Measurements from ENCODE around the gene PAX5.
A peak's percentile ranks its signal among the peaks of the same experiment; 100 is the strongest.

Gene PAX5

DNA sequence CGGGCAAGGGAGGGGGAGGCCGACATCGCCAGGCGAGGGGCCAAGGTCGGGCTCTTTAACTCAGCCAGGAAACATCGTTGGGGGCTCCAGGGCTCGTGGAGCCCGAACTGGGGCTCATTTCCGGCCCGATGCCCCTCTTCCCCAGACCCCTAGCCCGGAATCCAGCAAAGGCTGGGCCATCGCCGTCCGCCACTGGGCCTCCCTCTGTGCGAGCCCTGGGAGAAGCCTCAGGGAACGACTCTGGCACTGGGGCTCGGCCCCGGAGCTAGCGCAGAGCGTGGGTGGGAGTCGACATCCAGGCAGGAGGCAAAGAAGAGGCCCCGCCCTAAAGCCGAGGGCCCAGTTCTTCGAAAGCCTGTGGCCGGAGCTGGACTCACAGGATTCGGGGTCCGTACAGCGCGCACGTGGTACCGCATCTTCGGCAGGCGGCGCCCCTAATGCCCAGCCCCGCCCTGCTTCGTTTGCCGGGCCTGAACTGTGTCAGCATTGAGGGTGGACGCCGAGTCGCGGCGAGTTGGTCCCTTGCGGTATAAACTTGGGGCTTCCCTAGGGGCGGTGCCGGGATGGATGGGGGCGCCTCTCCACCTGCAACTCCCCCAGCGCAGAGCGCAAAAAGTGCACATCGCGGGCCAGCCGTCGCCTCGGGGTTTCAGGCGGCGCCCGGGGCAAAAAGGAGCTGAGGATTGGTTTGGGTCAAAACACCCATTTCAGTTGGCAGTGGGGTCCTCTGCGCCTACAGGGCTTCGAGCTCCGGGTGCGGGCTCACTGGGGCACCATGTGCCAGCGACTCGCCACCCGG, 3.6 kb upstream of the PAX5 start:
- DNase-seq (ENCODE audit: low read depth, low spot score): no peak

DNA sequence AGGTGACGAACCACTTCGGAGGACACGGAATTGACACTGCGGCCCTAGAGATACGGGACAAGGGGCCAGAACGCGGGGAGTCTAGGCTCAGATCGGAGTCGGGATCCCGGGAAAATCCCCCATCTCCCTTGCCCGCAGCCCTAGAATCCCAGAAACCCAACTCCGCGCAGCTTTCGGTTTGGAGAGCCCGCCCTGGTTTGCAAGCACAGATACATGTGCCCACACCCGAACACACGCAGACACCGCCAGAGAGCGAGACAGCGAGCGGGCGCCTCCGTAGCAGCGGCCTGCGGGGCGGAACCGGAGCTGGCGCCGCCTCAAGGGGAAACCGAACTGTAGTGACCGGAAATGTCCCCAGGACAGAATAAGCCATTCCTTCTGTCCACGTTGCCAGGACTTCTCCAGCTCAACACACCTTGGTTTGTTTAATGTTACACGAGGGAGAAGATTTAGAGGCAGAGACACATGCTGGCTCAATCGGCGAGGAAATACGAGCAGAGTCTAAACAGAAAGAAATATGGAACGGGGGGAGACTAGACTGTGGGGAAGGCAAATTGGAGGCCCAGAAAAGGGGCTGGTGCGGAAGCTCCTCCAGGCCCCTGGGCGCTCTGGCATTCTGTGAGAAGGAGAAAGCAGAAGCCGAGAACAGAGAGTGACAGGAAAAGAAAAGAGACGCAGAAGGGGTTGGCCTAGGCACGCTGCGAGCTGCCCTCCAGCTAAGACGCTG, 2.9 kb upstream of the PAX5 start:
- no peak for DNase-seq (ENCODE audit: low read depth, low spot score)

DNA sequence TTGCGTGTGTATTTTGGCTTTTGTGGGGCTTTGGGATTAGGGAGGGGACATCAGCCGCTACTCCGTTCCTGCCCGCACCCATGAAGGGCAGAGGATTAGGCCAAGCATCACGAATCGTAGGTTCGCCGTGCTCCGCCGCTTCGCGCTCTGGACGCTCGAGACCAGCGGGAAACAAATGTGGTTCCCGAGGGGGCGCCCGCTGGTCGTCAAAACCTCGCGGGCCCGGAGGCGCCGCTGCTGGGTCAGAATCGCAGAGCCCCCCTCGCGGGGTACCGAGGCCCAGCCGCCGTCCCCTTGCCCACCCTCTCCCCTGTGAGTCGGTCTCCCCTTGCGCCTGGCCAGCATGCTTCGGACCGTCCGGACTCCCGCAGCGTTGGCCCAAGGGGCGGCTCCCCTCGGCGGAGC, 2.3 kb upstream of the PAX5 start:
- no peak for DNase-seq (ENCODE audit: low read depth, low spot score)

DNA sequence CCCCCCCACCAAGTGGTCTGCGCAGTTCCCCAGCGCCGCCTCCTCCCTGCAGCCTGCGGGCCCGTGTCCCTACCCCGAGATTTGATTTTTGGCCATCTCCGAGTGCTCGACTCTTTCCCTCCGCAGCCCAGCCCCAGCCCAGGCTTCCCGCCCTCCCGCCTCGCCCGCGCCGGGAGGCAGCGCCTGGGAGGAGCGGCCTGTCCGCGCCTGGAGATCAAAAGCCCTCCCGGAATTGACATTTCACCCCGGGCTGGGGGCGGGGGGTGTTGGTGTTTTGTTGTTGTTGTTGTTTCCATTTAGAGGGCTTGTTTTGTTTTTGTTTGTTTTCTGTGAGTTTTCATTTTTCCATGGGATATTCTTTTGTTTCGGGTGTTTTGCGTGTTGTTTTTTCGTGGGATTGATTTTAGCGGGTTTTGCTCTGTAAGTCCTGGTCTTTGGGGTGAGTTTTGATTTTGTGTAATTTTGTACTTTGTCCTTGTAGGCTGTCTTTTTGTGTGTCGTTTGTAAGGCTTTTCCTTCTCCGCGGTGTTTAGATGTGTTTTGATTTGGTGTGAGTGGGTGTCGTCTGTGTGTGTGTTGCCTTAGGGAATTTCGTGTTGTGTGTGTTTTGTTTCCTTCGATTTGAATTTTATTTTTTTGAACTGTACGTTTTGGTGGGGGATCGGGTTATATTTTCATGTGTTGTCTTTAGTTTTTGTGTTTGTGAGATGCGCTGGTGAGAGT, 1.7 kb upstream of the PAX5 start:
- DNase-seq (ENCODE audit: low read depth, low spot score): no peak

DNA sequence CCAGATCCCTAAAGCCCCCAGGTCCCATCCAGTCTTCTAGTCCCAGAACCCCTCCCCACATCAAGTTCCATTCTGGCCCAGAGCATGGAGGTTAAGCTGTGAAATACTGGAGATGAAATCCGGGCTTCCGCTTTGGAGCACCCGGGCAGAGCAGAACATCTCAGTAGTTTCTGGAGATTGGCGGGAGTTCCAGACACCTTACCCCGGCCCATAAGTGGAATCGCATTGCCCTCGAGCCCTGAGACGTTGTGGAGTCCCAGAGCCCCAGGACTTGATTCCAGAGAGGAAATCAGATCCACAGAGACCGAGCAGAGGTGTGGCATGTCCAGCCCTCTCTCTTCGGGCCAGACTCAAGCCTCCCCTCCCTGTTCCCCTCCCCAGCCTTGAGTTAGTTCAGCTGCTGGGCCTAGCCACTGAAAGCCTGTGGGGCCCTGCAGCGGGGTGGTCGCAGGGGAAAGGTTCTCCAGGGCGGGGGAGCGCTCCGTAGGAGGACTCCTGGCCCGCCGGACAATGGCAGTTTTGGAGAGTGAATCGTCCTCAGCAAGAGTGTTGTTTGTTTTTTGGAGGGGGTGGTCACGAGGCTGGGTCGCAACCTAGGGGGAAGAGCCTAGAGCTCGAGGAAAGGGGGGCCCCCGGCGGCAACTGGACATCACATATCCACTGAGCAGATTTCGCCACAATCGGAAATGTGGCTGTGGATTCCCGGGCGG, 1.0 kb upstream of the PAX5 start:
- no peak for DNase-seq (ENCODE audit: low read depth, low spot score)

DNA sequence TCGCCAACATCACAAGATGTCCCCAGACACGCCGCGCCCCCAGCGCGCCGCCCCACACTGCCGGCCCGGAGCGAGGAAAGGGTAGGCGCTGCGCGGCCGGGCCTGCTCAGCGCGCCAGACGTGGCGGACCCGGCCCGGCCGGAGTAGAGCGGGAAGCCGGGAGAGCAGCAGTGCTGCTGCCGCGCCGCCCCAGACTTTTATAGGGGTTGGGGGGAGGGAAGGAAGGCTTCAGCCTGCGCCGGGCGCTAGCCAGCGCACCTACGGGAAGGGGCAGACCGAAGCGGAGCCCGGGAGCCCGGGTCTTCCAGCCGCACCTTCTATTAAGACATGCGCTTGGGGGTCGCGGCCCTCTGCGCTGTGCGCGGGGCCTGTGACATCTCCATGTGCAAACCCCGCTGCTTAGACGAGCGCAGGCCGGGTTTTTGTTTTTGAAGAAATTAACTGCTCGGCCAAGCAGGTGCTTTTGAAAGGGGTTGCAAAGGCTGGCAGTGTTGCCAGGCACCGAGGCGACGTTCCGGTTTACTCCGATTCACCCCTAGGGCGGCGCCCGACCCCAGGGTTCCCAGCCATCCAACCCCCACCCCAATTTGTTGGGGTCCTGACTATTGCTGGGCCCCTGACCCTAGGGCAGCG, 353 bp upstream of the PAX5 start:
- no peak for DNase-seq (ENCODE audit: low read depth, low spot score)

DNA sequence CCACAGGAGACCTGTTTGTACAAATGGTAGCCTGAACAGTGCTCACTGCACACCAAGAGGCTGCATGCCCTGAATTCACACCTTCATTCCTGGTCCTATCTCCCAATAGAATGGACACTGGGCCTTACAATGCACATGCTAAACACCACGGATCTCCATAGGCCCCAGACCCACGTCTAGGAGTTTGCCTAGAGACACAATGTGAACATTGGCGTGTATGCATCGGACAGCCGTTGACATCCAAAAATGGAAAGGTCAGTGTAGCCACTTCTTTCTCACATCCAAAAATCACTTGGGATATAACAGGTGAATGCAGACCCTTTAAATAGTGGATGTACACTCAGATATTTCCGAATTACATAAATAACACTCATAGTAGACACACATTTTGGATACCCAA, 927 bp downstream of the PAX5 start:
- no peak for DNase-seq (ENCODE audit: low read depth, low spot score)

DNA sequence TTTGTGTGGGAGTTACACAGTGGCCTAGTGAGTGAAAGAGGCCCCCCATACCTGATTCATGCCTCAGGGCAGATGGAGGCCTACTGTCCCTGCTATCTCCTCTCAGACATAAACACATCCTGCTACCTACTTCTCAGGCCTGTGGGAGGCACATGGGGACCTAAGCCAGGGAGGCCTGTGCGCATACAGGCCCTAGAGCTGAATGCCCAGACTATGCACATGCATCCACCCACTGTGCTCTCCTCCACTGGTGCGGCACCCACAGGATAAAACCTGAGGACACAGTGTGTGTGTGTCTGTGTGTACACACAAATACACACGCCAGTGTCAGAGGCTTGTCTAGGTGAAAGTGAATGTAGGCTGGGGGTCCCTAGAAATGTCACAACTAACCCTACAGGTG, 1.4 kb downstream of the PAX5 start:
- DNase-seq (ENCODE audit: low read depth, low spot score): no peak

DNA sequence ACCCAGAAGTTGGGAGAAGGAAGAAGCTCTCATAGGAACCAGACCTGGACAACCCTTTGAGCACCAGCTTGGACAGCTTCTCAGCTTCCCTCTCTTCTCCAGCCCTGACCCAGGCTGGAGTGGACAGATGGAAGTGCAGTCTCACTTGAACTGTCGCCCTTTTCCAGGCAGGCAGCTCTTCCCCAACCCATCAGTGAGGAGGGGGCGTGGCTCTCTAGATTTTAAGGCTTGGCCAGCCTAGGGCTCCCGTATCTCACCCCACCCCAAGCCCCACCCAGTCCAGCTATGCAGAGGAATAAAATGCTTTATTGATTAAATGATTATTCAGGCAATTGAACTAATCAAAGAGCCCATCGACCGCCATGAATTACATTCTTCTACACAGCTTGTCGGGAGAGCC, 2.2 kb downstream of the PAX5 start:
- no peak for DNase-seq (ENCODE audit: low read depth, low spot score)

DNA sequence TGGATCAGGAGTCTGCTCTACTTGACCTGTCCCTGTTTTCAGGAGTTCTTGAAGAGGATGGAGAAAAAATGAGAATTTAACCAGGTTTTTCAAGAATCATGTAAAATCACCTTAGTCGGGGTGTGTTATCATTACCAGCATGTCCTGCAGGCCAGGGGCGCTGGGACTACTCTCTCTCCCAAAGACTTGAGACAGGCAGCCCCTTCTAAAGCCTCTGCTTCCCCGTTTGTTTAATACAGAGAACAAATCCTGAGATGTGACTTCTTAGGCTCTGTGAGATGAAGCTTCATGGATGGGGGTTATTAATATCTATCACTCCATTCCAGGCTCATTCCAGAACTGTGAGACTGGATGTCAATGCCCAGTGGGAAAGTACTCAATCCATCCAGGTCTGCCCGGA, 3.0 kb downstream of the PAX5 start:
- DNase-seq (ENCODE audit: low read depth, low spot score): no peak

DNA sequence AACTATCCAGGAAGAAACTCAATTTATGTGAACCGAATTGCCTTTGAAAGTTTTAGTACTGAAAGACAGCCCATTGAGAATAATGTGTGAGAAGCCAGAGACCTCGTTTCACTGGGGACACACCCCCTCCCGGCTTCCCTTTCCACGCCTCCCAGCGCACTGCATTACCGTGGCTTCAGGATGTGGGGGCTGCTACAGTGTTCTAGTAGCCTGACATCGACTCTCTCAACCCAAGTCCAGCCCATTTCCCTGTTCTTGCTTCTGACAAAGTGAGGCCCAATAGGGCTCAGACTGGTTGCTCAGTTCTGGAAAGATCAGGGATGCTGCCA, 3.5 kb downstream of the PAX5 start:
- DNase-seq (ENCODE audit: low read depth, low spot score): no peak

DNA sequence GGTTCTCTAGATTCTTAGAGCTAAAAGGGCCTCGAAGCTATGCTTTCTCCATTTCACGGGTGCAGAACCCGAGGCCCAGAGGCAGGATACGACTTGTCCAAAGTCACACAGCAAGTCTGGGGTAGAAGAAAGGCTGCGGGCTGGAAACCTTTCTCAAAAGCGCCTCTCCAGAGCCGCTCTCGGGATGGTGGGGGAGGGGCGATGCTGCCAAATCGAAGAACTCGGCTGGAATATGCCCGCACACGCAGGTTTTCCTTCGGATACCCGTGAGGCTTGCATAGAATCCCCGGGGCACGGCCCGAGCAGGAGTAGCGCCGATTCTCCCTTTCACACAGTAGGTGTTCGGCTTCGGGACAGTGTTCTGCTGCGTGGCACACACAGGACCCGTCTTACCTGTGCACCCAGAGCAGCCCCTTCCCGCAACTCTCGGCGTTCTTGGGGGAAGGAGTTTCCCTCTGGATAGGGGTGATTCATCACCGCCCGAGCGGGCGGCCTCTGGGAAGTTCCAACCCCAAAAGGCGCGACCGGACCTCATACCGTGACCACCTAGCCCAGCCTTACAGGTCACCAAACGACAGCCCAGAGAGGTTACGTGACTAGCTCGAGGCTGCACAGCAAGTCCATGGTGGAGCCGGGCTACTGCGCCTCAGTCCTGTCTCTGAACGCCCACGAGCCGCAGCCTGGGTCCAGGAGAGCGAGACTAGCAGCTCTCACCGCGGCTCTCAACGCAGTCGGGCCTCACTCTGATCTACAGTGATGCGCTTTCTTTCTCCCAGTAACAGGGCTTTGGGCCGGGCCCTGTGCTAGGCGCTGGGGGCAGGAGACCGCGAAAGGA, 4.1 kb downstream of the PAX5 start:
- no peak for DNase-seq (ENCODE audit: low read depth, low spot score)

DNA sequence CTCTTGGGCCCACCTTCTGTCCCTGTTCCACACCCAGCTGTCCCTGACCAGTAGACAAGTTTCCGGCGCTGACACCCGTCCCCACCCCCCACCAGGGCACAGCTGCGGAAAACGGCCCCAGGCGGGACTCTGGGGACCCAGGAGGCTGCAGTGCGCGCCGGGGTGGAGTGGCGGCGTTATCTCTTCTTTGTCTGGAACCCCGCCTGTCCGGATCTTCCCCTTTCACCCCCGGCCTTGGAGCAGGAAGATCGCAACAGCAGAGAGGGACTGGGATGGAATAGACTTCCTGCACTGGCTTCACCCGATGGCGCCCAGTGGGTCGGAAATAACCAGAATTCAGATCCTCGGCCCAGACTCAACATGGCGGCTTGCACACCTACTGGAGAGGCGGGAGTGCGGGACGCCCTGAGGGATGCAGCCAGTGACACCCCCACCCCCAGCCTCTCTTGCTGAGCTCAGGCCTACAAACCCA, 4.7 kb downstream of the PAX5 start:
- no peak for DNase-seq (ENCODE audit: low read depth, low spot score)

DNA sequence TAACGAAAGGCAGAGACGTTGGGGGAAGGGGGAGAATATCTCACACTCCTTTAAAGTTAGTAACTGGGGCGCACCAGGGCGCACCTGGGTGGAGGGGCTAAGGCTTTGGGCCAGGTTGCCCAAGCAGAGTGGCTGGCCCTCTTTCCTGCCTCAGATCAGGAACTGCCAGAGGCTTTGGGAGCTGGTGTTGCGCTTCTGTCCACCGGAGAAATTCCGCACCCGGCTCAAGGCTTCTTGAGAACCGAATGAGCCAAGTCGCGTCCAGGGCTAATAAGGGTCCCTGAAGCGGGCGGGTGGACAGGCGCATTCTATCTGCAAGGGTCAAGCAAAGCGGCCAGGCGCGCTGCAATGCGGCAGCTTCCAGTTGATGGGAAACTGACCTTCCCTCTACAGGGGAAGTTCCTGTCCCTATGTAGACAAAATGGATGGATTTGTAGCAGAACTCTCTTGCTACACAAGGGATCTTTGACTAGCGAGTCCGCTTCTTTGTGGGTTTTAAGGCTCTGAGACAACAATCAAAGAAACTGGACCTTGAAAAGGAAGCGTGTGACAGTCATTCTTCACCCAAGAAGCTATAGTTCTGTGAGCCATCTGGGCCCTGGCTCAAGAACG, 5.5 kb downstream of the PAX5 start:
- no peak for DNase-seq (ENCODE audit: low read depth, low spot score)

DNA sequence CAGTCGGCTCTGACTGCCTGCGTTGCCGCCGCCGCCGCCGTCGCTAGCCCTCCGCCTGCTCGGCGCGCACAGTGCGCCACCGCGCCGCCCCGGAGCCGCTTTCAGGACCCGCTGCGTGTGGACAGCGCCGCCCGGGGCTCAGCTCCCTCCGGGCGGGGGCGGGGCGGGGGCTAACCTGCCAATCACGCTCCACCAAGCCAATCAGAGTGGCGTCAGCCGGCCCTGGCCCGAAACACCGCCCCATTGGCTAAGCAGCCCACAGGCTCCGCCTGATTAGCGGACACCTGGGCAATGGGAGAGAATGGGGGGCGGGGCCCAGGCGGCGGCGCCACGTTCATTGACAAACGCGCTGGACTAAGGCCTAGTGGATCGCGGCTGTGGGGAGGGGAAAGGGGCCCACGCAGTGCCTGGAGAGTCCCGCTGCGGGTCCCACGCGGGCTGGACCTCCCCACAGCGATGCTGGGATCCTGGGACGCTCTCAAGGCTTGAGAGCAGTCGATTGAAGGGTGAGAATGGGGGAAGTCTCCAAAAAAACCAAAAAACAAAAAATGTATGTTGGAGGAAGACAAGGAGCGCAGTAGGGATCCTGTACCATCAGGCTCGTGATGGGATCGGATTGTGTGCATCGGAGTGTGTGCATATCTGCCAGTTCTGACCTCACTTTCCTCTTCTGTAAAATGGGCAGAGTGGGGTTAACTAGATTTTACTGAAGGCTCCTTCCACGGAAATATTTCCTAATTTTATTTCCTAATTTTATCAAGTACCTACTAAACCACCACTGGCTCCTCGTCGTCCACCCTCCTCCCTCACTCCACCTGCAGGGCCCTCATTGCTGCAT, 6.3 kb downstream of the PAX5 start:
- DNase-seq (ENCODE audit: low read depth, low spot score): peak; percentile 88

DNA sequence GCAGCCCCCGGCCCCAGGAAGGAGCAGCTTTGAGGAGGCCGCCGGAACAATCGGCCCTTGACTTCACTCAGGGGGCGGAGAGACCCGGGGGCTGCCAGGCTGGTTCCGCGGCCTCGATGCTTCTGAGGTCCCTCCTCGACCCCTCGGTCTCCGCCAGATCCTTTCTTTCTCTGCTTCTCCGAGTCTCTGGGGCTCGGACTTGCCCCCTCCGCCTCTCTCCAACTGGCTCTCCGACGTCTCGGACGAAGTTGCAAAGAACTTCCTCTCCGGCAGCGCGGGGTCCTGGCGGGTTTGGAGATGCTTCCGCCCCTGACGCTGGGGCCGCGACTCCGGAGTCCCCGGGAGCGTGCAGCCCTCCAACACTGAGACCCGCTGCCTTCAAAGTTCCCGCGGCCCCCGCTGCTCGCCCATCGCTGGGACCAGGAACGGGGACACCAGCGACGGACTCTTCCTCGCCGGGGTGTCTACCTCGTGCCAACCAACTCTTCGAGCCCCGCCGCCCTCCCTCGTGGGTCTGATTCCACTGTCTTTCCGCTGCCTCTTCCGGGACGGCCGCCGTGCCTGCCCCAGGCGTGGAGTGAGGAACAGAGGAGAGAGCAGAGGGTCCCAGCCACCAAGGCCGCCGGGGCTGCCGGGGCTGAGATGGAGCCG, 7.0 kb downstream of the PAX5 start:
- DNase-seq (ENCODE audit: low read depth, low spot score): no peak

DNA sequence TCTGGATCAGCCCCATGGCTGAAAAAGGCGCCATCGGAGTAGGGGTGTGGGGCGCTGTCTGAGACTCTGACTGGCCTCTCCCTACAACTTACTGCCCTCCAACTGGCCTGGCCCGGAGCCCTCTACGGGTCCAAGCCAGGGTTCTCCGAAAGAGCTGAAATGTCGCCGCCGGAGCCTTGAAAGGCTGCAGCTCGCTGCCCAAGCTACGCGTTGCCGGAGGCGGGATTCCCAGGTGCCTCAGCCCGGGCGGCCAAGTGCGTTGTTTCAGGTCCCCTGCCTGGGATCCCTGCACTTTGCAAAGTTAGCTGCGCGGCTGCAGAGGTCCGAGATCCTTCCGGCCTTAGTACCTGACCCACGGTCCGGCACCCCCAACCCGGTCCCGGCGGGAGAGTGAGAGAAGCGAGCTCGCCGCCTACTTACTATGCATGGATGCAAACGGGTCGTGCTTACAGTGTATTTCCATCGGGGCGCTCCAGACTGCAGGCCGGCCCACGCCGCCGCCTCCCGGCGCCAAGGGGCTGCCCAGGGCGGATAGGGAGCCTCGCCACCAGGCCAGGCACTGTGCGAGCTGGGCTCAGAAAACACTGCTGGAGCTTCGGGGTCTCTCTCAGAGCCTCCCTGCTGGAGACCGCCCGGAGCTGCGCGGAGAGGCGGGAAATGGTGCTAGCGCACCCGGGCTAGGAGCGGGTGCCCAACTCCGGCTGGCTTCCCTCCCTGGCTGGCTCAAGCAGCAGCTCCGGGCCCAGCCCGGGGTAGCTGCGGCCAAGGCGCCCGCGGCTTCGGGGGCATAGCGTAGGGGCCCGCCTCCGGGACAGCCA, 7.7 kb downstream of the PAX5 start:
- DNase-seq (ENCODE audit: low read depth, low spot score): no peak

DNA sequence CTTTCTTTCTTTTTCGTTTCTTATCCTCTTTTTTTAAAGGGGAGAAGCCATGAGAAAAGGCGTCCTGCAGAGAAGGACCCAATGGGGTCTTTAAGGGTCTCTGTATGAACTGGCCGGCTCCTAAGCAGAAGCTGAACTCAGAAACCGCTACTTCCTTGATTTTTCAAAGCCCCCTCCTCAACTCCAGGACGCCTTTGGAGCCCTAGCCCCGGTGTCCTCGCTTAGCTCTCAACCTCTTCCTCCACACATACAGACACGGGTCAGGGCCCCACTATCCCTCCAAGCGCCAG, 8.3 kb downstream of the PAX5 start:
- DNase-seq (ENCODE audit: low read depth, low spot score): no peak
